HG02610 (cell line): ENCODE data around the gene AVEN.

Experiments used
- ATAC-seq: cut with Tn5 transposase; IDR thresholded peaks from one replicate; pipeline ENCODE4 v1.9.1; 2021; ENCODE audit warnings: mild to moderate bottlenecking, moderate library complexity; ENCODE audit not compliant: unreplicated experiment

The AVEN gene

GRCh38 chr15:33987444-33987843 lies 51.6 kb downstream of the AVEN start:
- ATAC-seq = no peak

- ATAC-seq = no peak
Measured at GRCh38 chr15:33985751-33986150, 53.3 kb downstream of the AVEN start.

- ATAC-seq = no peak
Measured at GRCh38 chr15:33985287-33985686, 53.7 kb downstream of the AVEN start.

- no peak for ATAC-seq
Measured at GRCh38 chr15:33982516-33982915, 56.5 kb downstream of the AVEN start.

- ATAC-seq = no peak
Measured at GRCh38 chr15:33980159-33980558, 58.8 kb downstream of the AVEN start.

GRCh38 chr15:33975022-33975565 lies 63.9 kb downstream of the AVEN start:
- no peak for ATAC-seq

GRCh38 chr15:33971811-33972210 lies 67.2 kb downstream of the AVEN start:
- ATAC-seq = no peak

GRCh38 chr15:33968821-33969220 lies 70.2 kb downstream of the AVEN start:
- ATAC-seq = no peak

GRCh38 chr15:33968224-33968623 lies 70.8 kb downstream of the AVEN start, which contains the start of gene CHRM5:
CHRM5 (plus strand) TSS chr15:33968497; CDS start chr15:34062718, 94,221 bp downstream.
- no peak for ATAC-seq

GRCh38 chr15:33964665-33965040 lies 74.4 kb downstream of the AVEN start:
- ATAC-seq = no peak

- ATAC-seq = no peak
Measured at GRCh38 chr15:33963831-33964664, 75.0 kb downstream of the AVEN start.

GRCh38 chr15:33960549-33960935 lies 78.5 kb downstream of the AVEN start:
- ATAC-seq = no peak

- ATAC-seq = no peak
Measured at GRCh38 chr15:33959844-33960548, 79.0 kb downstream of the AVEN start.

GRCh38 chr15:33956397-33956796 lies 82.6 kb downstream of the AVEN start:
- no peak for ATAC-seq

- ATAC-seq = no peak
Measured at GRCh38 chr15:33955945-33956344, 83.1 kb downstream of the AVEN start.

GRCh38 chr15:33946152-33946551 lies 92.9 kb downstream of the AVEN start:
- no peak for ATAC-seq

- ATAC-seq = peak; percentile 43
Measured at GRCh38 chr15:33941279-33942063, 97.5 kb downstream of the AVEN start.

- ATAC-seq = no peak
Measured at GRCh38 chr15:33934921-33935320, 104.1 kb downstream of the AVEN start.

- no peak for ATAC-seq
Measured at GRCh38 chr15:33934396-33934795, 104.6 kb downstream of the AVEN start.

GRCh38 chr15:33932734-33933133 lies 106.3 kb downstream of the AVEN start:
- ATAC-seq = no peak

- ATAC-seq = no peak
Measured at GRCh38 chr15:33926260-33926659, 112.7 kb downstream of the AVEN start.
